Measurements from ENCODE around the gene CCNG1. TPM values are rescaled to one million over a fixed set of nuclear protein-coding genes. Genes with fewer than 3 reads are reported as not detected.

CCNG1 gene
- polyA plus RNA-seq, 1 donor (not counting 4 experiments of a cell fraction or from before 2014, with no cell fraction given) = 96.7 TPM

GRCh38 chr5:163437011-163437308, 435 bp upstream of the CCNG1 start:
- Histone ChIP-seq H3K79me2 (ENCODE audit: control insufficient read depth, insufficient read depth, low read length) (peaks cover 39% of the 10 kb centered on the region), H3K4me1 (ENCODE audit: control insufficient read depth, extremely low read depth, insufficient read depth, low read length) (peaks cover 20% of the 10 kb centered on the region), H3K36me3 (ENCODE audit: control insufficient read depth in 2 of 2, extremely low read depth in 1 of 2, insufficient read depth in 2 of 2, low read length in 2 of 2) (peaks cover 2 to 12% of the 10 kb centered on the region in 2 experiments), H2AFZ (ENCODE audit: control insufficient read depth, low read length) (peak overlapping the region; percentile 76), H3K4me2 (ENCODE audit: control insufficient read depth, extremely low read depth, insufficient read depth, low read depth, low read length) (peak overlapping the region; percentile 81), H3K9me1 (ENCODE audit: control insufficient read depth, extremely low read depth, insufficient read depth, low read length) (no peaks in the 10 kb centered on the region), H4K20me1 (ENCODE audit: control insufficient read depth, extremely low read depth, insufficient read depth, low read length) (peaks cover 4% of the 10 kb centered on the region), H3K27ac (ENCODE audit: control insufficient read depth, insufficient read depth, low read length) (peak overlapping the region; percentile 92), H3K9me3 (ENCODE audit: control insufficient read depth, low read depth, low read length) (no peaks in the 10 kb centered on the region), H3K27me3 (ENCODE audit: control insufficient read depth, extremely low read depth, insufficient read depth, low read length) (peaks cover 3% of the 10 kb centered on the region), H3K9ac (ENCODE audit: control insufficient read depth, extremely low read depth, insufficient read depth, low read length) (peak overlapping the region; percentile 97), H3K4me3 (ENCODE audit: control insufficient read depth in 2 of 3, extremely low read depth in 1 of 3, insufficient read depth in 2 of 3, low read depth in 1 of 3, low read length in 3 of 3) (peak overlapping the region; percentile 59 to 97 (median 97))
- dilution Hi-C loops (cut with MboI; ENCODE audit: extremely low pct_ligation_motif_present, low sequenced_read_pairs) = no loop called here
- no peak for TF ChIP-seq EZH2 (IDR thresholded peaks at IDR 0.05; ENCODE audit: low read length)
- TF ChIP-seq, protein P1, sequence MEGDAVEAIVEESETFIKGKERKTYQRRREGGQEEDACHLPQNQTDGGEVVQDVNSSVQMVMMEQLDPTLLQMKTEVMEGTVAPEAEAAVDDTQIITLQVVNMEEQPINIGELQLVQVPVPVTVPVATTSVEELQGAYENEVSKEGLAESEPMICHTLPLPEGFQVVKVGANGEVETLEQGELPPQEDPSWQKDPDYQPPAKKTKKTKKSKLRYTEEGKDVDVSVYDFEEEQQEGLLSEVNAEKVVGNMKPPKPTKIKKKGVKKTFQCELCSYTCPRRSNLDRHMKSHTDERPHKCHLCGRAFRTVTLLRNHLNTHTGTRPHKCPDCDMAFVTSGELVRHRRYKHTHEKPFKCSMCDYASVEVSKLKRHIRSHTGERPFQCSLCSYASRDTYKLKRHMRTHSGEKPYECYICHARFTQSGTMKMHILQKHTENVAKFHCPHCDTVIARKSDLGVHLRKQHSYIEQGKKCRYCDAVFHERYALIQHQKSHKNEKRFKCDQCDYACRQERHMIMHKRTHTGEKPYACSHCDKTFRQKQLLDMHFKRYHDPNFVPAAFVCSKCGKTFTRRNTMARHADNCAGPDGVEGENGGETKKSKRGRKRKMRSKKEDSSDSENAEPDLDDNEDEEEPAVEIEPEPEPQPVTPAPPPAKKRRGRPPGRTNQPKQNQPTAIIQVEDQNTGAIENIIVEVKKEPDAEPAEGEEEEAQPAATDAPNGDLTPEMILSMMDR (optimal IDR thresholded peaks at IDR 0.05 in 1 of 3, IDR thresholded peaks at IDR 0.05 in 1 of 3, conservative IDR thresholded peaks at IDR 0.05 in 1 of 3; ENCODE audit: extremely low read depth in 1 of 3, insufficient read depth in 2 of 3, low read length in 3 of 3) = no peak
- FAIRE-seq (no peak), DNase-seq (ENCODE audit: low read depth, low spot score) (no peak)

DNA sequence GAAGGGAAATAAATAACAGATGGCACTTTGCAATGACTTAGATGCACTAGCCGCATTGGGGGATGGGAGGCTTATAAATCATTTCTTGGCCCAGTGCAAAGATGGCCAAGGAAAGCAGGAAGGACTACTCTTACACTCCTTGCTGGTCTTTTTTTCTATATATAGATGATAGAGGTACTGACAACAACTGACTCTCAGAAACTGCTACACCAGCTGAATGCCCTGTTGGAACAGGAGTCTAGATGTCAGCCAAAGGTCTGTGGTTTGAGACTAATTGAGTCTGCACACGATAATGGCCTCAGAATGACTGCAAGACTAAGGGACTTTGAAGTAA, 1.7 kb downstream of the CCNG1 start:
- DNase-seq (ENCODE audit: low read depth, low spot score) (no peak), FAIRE-seq (peak; percentile 9)
- Histone ChIP-seq H4K20me1 (ENCODE audit: control insufficient read depth, extremely low read depth, insufficient read depth, low read length) (peaks cover 4% of the 10 kb centered on the region), H3K9ac (ENCODE audit: control insufficient read depth, extremely low read depth, insufficient read depth, low read length) (peak overlapping the region; percentile 12), H3K9me3 (ENCODE audit: control insufficient read depth, low read depth, low read length) (no peaks in the 10 kb centered on the region), H2AFZ (ENCODE audit: control insufficient read depth, low read length) (no peak overlapping the region), H3K27me3 (ENCODE audit: control insufficient read depth, extremely low read depth, insufficient read depth, low read length) (no peaks in the 10 kb centered on the region), H3K36me3 (ENCODE audit: control insufficient read depth in 2 of 2, extremely low read depth in 1 of 2, insufficient read depth in 2 of 2, low read length in 2 of 2) (peaks cover 5 to 22% of the 10 kb centered on the region in 2 experiments), H3K4me1 (ENCODE audit: control insufficient read depth, extremely low read depth, insufficient read depth, low read length) (peaks cover 20% of the 10 kb centered on the region), H3K9me1 (ENCODE audit: control insufficient read depth, extremely low read depth, insufficient read depth, low read length) (no peaks in the 10 kb centered on the region), H3K4me3 (ENCODE audit: control insufficient read depth in 2 of 3, extremely low read depth in 1 of 3, insufficient read depth in 2 of 3, low read depth in 1 of 3, low read length in 3 of 3) (peak overlapping the region; percentile 93 to 97 (median 97)), H3K27ac (ENCODE audit: control insufficient read depth, insufficient read depth, low read length) (no peak overlapping the region), H3K79me2 (ENCODE audit: control insufficient read depth, insufficient read depth, low read length) (peaks cover 39% of the 10 kb centered on the region), H3K4me2 (ENCODE audit: control insufficient read depth, extremely low read depth, insufficient read depth, low read depth, low read length) (peak overlapping the region; percentile 67)
- TF ChIP-seq EZH2 (IDR thresholded peaks at IDR 0.05; ENCODE audit: low read length) = no peak
- TF ChIP-seq, protein P1 (optimal IDR thresholded peaks at IDR 0.05 in 1 of 3, IDR thresholded peaks at IDR 0.05 in 1 of 3, conservative IDR thresholded peaks at IDR 0.05 in 1 of 3; ENCODE audit: extremely low read depth in 1 of 3, insufficient read depth in 2 of 3, low read length in 3 of 3) = no peak
- dilution Hi-C loops (cut with MboI; ENCODE audit: extremely low pct_ligation_motif_present, low sequenced_read_pairs) = no loop called here

All from keratinocyte (primary cell).